OCI-LY3 (cell line): ENCODE measurements around the gene CDPF1.
A peak's percentile ranks its signal among the peaks of the same experiment; 100 is the strongest.

Source experiments
- H2AFZ ChIP-seq: fragments of 200-600, 300-600 bp; shearing (Covaris generic); 2 replicates; pipeline ENCODE4 v1.6.0; 2014; ENCODE audit warnings: antibody characterized with exemption, low read depth, low read length
- H3K27ac ChIP-seq: fragments of 200-600, 300-600 bp; sonication (generic); 2 replicates; pipeline ENCODE4 v1.5.1; 2014; ENCODE audit warnings: mild to moderate bottlenecking, low read length, moderate library complexity, mixed read lengths
- H3K27me3 ChIP-seq: fragments of 200-600, 300-600 bp; sonication (generic); 2 replicates; pipeline ENCODE4 v1.6.1; 2014; ENCODE audit warnings: low read depth, low read length, mixed read lengths
- H3K36me3 ChIP-seq: fragments of 200-600, 300-600 bp; sonication (generic); replicated peaks from 2 replicates; pipeline ENCODE3; 2014; ENCODE audit warnings: low read depth, low read length, mixed read lengths
- H3K4me1 ChIP-seq: fragments of 300-600, 200-600 bp; sonication (generic); 2 replicates; pipeline ENCODE4 v1.6.1; 2014; ENCODE audit warnings: low read length, mixed read lengths
- H3K4me2 ChIP-seq: fragments of 200-600, 300-600 bp; sonication (generic); 2 replicates; pipeline ENCODE4 v1.6.1; 2014; ENCODE audit warnings: low read length, mixed read lengths
- H3K4me3 ChIP-seq: fragments of 300-600, 200-600 bp; sonication (generic); 2 replicates; pipeline ENCODE4 v1.5.1; 2014; ENCODE audit warnings: antibody characterized with exemption, mild to moderate bottlenecking, low read length, moderate library complexity
- H3K79me2 ChIP-seq: fragments of 300-600, 200-600 bp; shearing (Covaris generic); 2 replicates; pipeline ENCODE4 v1.6.1; 2014; ENCODE audit warnings: mild to moderate bottlenecking, low read length, mixed read lengths
- H3K9ac ChIP-seq: fragments of 300-600, 200-600 bp; shearing (Covaris generic); 2 replicates; pipeline ENCODE4 v1.6.0; 2014; ENCODE audit warnings: mild to moderate bottlenecking, low read length, moderate library complexity
- H3K9me3 ChIP-seq: fragments of 200-600, 300-600 bp; shearing (Covaris generic); 2 replicates; pipeline ENCODE4 v1.6.1; 2014; ENCODE audit warnings: low read length, mixed read lengths; ENCODE audit not compliant: insufficient read depth
- H4K20me1 ChIP-seq: fragments of 200-600, 300-600 bp; sonication (generic); 2 replicates; pipeline ENCODE4 v1.6.1; 2016; ENCODE audit warnings: low read length, mixed read lengths; ENCODE audit not compliant: insufficient read depth
- CTCF ChIP-seq: fragments of 200-600, 300-600 bp; sonication (generic); IDR thresholded peaks from 2 replicates; pipeline ENCODE4 v1.5.1; 2014; ENCODE audit warnings: antibody characterized with exemption, low read length, low read depth
- EZH2phosphoT487 ChIP-seq: fragments of 200-600 bp; shearing (Covaris generic); IDR thresholded peaks from 2 replicates; pipeline ENCODE4 v1.6.1; 2018; ENCODE audit warnings: antibody characterized with exemption, mixed run types, low read depth

The CDPF1 gene

DNA sequence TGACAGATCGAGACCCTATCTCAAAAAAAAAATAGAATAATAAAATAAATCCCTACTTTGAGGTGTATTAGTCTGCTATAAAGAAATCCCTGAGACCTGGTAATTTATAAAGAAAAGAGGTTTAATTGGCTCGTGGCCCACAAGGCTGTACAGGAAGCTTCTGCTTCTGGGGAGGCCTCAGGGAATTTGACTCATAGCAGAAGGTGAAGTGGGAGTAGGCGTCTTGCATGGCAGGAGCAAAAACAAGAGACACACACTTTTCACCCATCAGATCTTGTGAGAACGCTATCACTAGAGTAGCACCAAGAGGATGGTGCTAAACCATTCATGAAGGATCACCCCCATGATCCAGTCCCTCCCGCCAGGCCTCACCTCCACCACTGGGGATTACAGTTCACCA is 29.2 kb downstream of the CDPF1 start:
- no peaks in the 10 kb centered on the region for H3K27me3 ChIP-seq
- peak overlapping the region; percentile 37; the same call in 1 of the 2 replicates for H3K9ac ChIP-seq
- TF ChIP-seq EZH2phosphoT487, result no peak
- TF ChIP-seq CTCF, result no peak
- H3K27ac ChIP-seq, result peak overlapping the region; percentile 83
- peaks cover 25% of the 10 kb centered on the region for H3K4me1 ChIP-seq
- H3K79me2 ChIP-seq, result no peaks in the 10 kb centered on the region
- H3K4me3 ChIP-seq, result peak overlapping the region; percentile 38
- H4K20me1 ChIP-seq, result no peaks in the 10 kb centered on the region
- H3K9me3 ChIP-seq, result no peaks in the 10 kb centered on the region
- peaks cover 39% of the 10 kb centered on the region for H3K36me3 ChIP-seq
- no peak overlapping the region for H2AFZ ChIP-seq
- H3K4me2 ChIP-seq, result peak overlapping the region; percentile 65

GRCh38 chr22:46219636-46220035 is 30.5 kb downstream of the CDPF1 start:
- H4K20me1 ChIP-seq, result no peaks in the 10 kb centered on the region
- H3K4me1 ChIP-seq, result peaks cover 25% of the 10 kb centered on the region
- H3K27me3 ChIP-seq, result no peaks in the 10 kb centered on the region
- H3K9ac ChIP-seq, result no peak overlapping the region
- no peaks in the 10 kb centered on the region for H3K9me3 ChIP-seq
- peak overlapping the region; percentile 65 for H3K4me2 ChIP-seq
- TF ChIP-seq CTCF (no peak), EZH2phosphoT487 (no peak)
- peaks cover 34% of the 10 kb centered on the region for H3K36me3 ChIP-seq
- no peak overlapping the region for H2AFZ ChIP-seq
- H3K27ac ChIP-seq, result peak overlapping the region; percentile 83
- H3K79me2 ChIP-seq, result no peaks in the 10 kb centered on the region
- peak overlapping the region; percentile 17; the same call in 1 of the 2 replicates for H3K4me3 ChIP-seq

DNA sequence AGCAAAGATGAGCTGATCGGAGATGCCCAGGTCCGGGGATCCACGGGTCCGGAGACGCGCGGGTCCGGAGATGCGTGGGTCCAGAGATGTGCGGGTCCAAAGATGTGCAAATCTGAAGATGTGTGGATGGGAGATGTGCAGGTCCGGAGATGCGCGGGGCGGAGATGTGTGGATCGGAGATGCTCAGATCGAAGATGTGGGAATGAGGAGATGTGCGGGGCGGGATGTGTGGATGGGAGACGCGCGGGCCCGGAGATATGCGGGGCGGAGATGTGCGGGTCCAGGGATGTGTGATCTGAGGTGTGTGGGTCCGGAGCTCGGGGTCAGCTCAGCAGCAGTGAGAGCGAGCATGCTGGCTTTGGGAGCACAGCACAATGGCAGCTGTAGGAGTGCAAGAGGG is 35.5 kb downstream of the CDPF1 start:
- Histone ChIP-seq H3K27me3 (no peaks in the 10 kb centered on the region), H3K9ac (no peak overlapping the region), H3K27ac (no peak overlapping the region), H3K9me3 (peaks cover 2% of the 10 kb centered on the region), H2AFZ (no peak overlapping the region), H3K4me3 (no peak overlapping the region), H3K36me3 (peaks cover 35% of the 10 kb centered on the region), H3K4me1 (peaks cover 5% of the 10 kb centered on the region), H3K4me2 (no peak overlapping the region), H3K79me2 (no peaks in the 10 kb centered on the region), H4K20me1 (no peaks in the 10 kb centered on the region)
- TF ChIP-seq CTCF, result no peak
- TF ChIP-seq EZH2phosphoT487, result no peak

GRCh38 chr22:46214149-46214548 is 35.9 kb downstream of the CDPF1 start:
- no peaks in the 10 kb centered on the region for H3K79me2 ChIP-seq
- H3K4me2 ChIP-seq, result no peak overlapping the region
- peaks cover 35% of the 10 kb centered on the region for H3K36me3 ChIP-seq
- H3K9ac ChIP-seq, result no peak overlapping the region
- no peak overlapping the region for H3K27ac ChIP-seq
- H4K20me1 ChIP-seq, result no peaks in the 10 kb centered on the region
- peaks cover 6% of the 10 kb centered on the region for H3K9me3 ChIP-seq
- no peak overlapping the region for H3K4me3 ChIP-seq
- H3K4me1 ChIP-seq, result peaks cover under 1% of the 10 kb centered on the region
- TF ChIP-seq EZH2phosphoT487 (no peak), CTCF (no peak)
- no peak overlapping the region for H2AFZ ChIP-seq
- H3K27me3 ChIP-seq, result no peaks in the 10 kb centered on the region
